CD4-positive, alpha-beta T cell treated with Interleukin-15 for 1 hour (primary cell): ENCODE results near the gene UEVLD.
"Not testable (repeated sequence)": the region's sequence is repeated elsewhere in the genome, so short reads cannot be mapped to it uniquely, and the experiment has no call there.

Experiments
- DNase-seq: peaks from one replicate; pipeline ENCODE4 v3.0.0-alpha.2; 2020

UEVLD gene

GRCh38 chr11:18588297-18589252 lies at the start of gene UEVLD:
Gene UEVLD, minus strand, starts transcription at chr11:18588734. Its CDS starts 80 bp downstream, at chr11:18588654.
- peak; percentile 77 for DNase-seq

DNA sequence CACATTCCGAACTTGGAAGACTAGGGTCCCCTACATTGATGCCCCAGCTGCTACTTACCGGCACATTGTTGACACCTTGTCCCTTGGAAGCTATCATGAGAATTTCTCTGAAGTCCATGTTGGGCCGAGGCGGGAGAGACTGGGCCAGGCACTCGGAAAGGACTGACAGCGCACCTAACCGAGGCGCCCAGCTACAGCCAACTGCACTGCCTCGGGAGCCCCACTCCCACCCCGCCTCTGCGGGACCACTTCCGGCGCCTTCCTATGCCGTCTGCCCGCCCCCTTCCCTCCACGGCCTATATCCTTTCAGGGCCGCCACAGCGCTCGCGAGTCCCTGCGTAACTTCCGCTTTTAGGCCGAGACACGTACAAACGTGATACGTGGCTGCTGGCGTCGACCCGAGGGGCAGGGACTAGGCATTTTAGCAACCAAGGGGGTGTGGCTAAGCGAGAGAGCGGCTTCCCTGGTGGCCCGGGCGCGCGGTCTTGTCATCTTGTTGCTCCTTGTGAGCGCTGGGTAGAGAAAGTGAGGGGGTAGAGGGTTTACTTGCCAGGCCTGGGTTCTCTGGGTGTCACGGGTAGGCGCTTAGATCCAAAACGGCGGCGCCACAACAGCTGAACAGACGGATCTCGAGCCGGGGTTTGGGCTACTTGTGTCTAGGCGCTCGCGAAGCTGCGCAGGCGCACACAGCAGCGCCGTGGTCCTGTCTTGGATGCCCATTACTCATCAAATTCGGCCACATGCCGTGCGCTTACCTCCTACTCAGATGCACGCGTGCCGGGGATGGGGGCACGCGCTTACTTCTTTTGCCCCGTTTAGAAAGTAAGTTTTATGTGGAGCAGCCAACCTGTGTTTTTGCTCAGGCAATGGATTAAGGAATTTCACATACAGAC lies 45.9 kb upstream of the UEVLD start, which contains the start of gene SPTY2D1:
SPTY2D1 (minus strand) TSS at position 203 of the 893 bp plus-strand sequence; CDS start at position 118, 85 bp downstream.
- peak; percentile 99 for DNase-seq

GRCh38 chr11:18633256-18634139 lies 45.0 kb upstream of the UEVLD start:
- no peak for DNase-seq

DNA sequence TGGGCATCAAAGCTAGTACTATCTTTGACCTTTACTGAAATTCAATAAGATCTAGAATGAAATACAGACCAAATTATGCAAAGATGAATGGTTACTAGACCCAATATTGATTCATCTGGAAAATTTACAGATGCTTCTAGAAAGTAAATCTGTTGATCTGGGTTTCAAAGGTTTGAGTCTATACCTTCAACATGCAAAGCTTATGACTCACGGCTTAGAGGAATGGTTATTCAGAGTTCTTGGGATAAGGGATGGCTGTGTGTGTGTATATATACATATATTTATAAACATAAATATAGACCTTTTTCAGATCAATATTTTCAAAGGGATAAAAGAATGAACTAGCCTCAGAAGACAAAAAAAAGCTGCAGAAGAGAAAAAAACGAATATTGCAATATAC lies 44.3 kb upstream of the UEVLD start:
- DNase-seq: no peak

GRCh38 chr11:18624161-18624560 lies 35.6 kb upstream of the UEVLD start:
- no peak for DNase-seq

DNA sequence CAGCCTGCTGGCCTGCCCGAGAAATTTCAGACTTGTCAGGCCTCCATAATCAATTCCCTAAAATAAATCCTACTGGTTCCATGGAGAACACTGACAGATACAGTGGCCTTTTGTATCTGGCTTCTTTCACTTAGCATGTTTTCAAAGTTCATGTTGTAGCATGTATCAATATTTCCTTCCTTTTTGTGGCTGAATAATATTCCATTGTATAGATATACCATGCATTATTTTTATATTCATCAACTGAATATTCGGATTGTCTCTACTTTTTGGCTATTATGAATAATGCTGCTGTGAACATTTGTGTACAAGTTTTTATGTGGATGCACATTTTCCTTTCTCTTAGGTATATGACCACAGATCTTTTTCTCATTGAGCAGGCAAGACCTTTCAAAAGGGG lies 35.2 kb upstream of the UEVLD start:
- DNase-seq: no peak

DNA sequence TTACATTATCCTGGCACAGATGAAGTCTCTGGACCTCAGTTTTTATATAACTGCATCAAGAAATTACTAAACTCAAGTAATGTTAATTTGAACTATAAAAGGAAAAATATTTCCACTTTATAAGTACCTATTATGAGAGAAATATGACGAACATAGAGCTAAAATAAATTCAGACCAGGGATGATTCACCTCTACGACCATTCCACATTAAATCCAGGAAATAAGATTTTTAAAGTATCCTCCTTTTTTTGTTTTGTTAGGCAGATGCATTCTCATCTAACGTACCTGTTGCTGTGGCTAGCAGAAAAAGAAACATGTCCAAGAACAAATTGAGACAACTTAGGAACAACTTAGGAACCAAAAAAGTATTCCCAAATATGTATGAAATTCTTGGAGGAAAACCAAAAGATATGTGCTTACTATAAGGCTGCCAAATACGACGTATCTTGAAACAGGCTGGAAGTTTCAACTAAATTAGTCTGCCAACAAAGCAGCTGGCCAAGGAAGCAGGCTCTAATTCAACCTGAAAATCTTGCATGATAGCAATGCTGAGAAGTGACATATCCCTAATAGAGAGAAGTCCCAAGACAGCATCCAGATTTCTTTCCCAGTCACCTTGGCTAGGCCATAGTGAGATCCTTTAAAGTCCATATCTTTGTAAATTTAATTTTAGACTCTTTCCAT lies 29.9 kb upstream of the UEVLD start:
- DNase-seq: no peak

GRCh38 chr11:18617688-18618341 lies 29.3 kb upstream of the UEVLD start:
- peak; percentile 36 for DNase-seq

GRCh38 chr11:18615628-18616392 lies 27.3 kb upstream of the UEVLD start:
- no peak for DNase-seq

DNA sequence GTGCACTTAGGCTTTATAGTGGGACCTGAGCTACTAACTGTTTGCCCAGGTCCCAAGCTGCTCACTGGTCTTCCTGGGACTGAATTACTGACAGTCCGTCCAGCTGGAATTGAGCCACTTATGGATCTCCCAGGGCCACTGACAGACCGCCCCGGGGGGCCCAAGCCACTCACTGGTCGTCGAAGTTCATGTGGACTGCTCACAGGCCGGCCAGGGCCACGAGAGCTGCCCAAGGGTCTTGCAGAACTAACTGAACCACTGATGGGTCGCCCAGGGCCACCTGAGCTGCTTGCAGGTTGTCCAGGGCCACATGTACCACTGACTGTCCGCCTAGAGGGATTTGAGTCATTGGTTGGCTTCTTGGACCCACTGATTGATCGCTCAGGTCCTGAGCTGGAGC lies 26.1 kb upstream of the UEVLD start:
- DNase-seq: no peak

DNA sequence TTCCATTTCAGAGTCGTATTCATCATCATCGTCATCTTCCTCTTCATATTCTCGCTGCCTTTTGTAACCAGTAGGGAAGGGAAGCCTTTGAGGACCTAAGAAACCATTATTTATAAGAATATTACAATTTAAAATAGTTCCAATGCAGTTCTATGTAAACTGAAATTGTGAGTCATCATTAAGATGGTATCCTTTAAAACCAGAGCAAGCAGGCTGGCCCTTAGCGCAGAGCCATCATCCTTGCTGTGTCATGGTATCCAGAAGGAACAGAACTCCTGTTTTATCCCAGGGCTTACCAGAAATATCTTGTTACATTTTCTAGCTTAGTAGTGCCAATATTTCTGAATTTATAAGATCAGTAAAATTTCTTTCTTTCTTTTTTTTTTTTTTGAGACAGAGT lies 23.9 kb upstream of the UEVLD start:
- DNase-seq: no peak

GRCh38 chr11:18611196-18611595 lies 22.7 kb upstream of the UEVLD start:
- no peak for DNase-seq

DNA sequence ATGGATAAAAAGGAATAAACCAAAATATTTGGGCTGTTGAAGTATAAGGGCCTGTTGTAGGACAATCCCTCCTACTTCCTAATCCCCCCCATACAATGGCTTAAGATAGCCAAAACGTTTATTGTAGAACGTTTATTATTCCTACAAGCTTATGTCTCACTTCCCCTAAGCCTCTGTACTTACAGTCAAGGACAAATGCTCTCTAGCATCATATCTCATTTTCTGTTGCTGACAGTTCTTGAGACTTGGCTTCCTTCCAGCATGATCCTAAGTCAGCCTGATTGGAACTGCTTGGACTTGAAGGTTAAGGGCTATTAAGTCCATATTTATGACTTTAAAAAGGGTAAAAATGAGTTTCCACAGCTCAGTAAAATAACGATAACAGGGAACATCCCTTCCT lies 19.8 kb upstream of the UEVLD start:
- DNase-seq: no peak

GRCh38 chr11:18600915-18601569 lies 12.5 kb upstream of the UEVLD start:
- DNase-seq: no peak

DNA sequence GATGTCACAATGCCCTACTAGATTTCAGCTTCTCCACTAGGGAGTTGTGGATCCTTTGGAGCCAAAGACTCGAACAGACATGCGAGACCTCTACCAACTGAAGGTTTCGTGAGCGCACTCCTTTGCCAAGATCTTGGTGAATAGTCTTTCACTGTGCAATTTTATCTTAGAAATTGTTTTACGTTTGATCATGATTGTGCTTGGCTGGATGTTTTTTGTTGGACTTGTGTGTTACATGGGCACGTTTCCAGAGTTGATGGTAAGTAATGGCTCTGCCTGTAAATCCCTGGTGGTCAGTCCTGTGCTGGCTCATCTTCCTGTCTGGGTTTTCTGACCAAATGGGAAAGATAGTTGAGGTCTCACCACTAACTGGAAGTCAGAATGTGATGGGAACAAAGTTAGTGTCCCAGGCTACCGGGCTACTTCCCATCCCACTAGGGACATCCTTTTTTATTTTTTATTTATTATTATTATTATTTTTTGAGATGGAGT lies 11.3 kb upstream of the UEVLD start, which contains the start of gene MISFA:
MISFA (plus strand) TSS at position 51 of the 492 bp plus-strand sequence; CDS start at position 191, 140 bp downstream.
- no peak for DNase-seq

- DNase-seq: no peak
Measured at GRCh38 chr11:18594999-18595749, 6.6 kb upstream of the UEVLD start.

DNA sequence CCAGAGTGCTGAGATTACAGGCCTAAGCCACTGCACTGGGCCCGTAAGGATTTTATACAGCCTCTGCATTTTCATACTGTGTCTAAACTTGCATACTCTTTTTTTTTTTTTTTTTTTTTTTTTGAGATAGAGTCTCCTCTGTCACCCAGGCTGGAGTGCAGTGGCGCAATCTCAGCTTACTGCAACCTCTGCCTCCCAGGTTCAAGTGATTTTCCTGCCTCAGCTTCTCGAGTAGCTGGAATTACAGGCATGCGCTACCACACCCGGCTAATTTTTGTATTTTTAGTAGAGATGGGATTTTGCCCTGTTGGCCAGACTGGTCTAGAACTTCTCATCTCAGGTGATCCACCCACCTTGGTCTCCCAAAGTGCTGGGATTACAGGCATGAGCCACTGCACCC lies 5.6 kb upstream of the UEVLD start:
- DNase-seq: not testable (repeated sequence)

GRCh38 chr11:18590571-18590970 lies 2.0 kb upstream of the UEVLD start:
- DNase-seq: no peak

DNA sequence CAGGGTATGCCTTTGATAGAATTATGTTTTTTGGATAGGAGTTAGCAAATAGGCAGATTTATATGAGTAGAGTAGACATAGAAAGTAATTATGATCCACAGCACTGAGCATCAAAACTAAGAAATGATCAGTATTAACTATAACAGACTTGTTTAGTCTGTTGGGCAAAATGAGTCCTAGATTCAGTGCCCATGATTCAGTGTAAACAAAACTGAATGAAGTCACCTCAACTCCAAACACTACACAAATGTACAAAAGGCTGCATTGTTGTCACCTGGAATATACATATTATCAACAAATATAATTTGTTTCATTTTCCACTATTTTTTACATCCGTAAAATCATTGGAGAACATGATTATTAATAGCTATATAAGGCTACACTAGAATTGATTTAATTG lies 6.7 kb downstream of the UEVLD start:
- no peak for DNase-seq
